ENCODE measurements around the gene ETS1. TPM values are rescaled to one million over a fixed set of nuclear protein-coding genes. Genes with fewer than 3 reads are reported as not detected.
"Not testable (repeated sequence)": the region's sequence is repeated elsewhere in the genome, so short reads cannot be mapped to it uniquely, and the experiment has no call there.

Gene ETS1
- total RNA-seq, 4 donors from 2014 or later: 39.5 to 74.4 (median 59.7) TPM

DNA sequence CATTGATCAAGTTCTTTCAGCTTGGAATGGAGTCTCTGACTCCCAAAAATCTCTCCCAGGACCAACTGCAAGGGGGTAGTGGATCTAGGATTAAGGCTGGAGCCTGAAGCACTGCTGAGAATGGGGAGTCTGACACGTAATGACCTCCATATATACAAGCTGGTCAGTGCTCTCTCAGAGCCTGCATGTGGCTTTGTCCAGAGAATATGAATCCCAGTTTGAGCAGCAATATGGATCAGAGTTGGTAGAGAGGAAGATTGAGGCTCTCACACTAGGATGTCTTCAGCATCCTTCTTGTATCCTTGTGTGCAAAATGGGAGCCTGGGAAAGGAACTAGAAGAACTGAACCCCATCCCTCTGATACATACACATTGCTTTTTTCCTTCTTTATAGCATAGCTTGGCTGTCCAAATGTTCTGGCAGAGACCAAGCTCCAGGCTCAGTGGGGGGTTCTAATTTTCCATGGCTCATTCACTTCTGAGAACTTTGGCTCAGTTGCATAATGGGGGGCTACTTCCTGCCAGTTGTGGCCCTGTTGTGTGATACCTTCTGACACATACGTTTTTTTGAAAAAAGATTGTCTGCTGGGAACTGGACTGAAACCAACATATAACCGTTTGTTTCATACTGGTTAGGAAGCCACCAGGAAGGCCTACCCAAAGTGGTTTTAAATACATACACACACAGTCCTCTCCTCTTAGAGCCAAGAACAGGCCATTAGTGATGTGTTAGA, 138.2 kb downstream of the ETS1 start:
- H3K9me3 ChIP-seq: no peaks in the 10 kb centered on the region
- H3K36me3 ChIP-seq: no peaks in the 10 kb centered on the region
- H3K4me3 ChIP-seq: no peak overlapping the region
- 65% methylated on average over 3 of the region's 3 CpGs for WGBS
- H3K27me3 ChIP-seq: no peaks in the 10 kb centered on the region
- H3K27ac ChIP-seq (replicated peaks in 1 of 4): no peak overlapping the region
- no peak for TF ChIP-seq POLR2AphosphoS5 (IDR thresholded peaks at IDR 0.05)
- TF ChIP-seq, protein P1, sequence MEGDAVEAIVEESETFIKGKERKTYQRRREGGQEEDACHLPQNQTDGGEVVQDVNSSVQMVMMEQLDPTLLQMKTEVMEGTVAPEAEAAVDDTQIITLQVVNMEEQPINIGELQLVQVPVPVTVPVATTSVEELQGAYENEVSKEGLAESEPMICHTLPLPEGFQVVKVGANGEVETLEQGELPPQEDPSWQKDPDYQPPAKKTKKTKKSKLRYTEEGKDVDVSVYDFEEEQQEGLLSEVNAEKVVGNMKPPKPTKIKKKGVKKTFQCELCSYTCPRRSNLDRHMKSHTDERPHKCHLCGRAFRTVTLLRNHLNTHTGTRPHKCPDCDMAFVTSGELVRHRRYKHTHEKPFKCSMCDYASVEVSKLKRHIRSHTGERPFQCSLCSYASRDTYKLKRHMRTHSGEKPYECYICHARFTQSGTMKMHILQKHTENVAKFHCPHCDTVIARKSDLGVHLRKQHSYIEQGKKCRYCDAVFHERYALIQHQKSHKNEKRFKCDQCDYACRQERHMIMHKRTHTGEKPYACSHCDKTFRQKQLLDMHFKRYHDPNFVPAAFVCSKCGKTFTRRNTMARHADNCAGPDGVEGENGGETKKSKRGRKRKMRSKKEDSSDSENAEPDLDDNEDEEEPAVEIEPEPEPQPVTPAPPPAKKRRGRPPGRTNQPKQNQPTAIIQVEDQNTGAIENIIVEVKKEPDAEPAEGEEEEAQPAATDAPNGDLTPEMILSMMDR (IDR thresholded peaks at IDR 0.05): no peak
- TF ChIP-seq POLR2A (IDR thresholded peaks at IDR 0.05; ENCODE audit: low read depth): no peak
- no peak for TF ChIP-seq EP300 (IDR thresholded peaks at IDR 0.05)
- intact Hi-C loops (cut with DNase I): no loop called here
- DNase-seq (ENCODE audit: extremely low spot score): no peak
- peaks cover 19 to 32% (median 26%) of the 10 kb centered on the region in 4 donors for H3K4me1 ChIP-seq

DNA sequence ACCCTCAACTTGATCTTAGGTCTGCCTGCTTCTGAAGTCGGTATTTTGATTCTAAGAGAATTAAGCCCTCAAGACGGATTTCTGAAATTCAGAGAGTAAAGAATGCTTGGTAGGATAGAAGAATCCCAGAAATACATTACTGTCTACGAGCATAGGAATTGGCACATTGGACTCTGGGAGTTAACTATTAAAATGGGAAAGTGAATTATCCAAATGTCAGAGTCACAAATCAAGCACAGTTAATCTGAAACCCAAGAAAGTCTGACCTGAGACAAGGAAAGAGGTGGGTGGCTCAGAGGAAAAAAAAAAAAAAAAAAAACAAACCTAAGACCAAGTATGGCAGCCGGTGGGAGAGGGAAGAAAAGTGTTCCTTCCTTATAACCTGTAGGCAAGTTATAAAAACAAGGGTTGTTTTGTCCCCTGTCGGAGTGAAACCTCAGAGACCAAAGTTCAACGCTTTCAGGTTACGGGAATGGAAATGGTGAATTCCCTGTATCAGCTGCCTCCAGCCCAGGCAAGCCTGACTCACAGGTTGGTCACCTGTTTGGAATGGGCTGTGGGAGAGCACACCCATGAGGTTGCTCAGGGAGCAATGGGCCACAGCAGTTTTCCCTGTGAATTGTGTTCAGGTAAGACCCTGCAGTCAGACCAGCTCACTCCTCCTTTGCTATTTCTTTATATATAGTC, 139.0 kb downstream of the ETS1 start:
- peaks cover 13 to 25% (median 18%) of the 10 kb centered on the region in 4 donors for H3K4me1 ChIP-seq
- H3K4me3 ChIP-seq: no peak overlapping the region
- DNase-seq (ENCODE audit: extremely low spot score): no peak
- 89% methylated on average over 7 of the region's 7 CpGs for WGBS
- H3K27me3 ChIP-seq: no peaks in the 10 kb centered on the region
- intact Hi-C loops (cut with DNase I): no loop called here
- H3K9me3 ChIP-seq: no peaks in the 10 kb centered on the region
- TF ChIP-seq, protein P1 (IDR thresholded peaks at IDR 0.05): no peak
- TF ChIP-seq POLR2A (IDR thresholded peaks at IDR 0.05; ENCODE audit: low read depth): no peak
- no peak for TF ChIP-seq POLR2AphosphoS5 (IDR thresholded peaks at IDR 0.05)
- TF ChIP-seq EP300 (IDR thresholded peaks at IDR 0.05): no peak
- H3K27ac ChIP-seq (replicated peaks in 1 of 4): no peak overlapping the region
- no peaks in the 10 kb centered on the region for H3K36me3 ChIP-seq

GRCh38 chr11:128447233-128447632, 140.1 kb downstream of the ETS1 start:
- Histone ChIP-seq H3K9me3 (no peaks in the 10 kb centered on the region), H3K4me1 (peaks cover 2 to 14% (median 7%) of the 10 kb centered on the region in 4 donors), H3K36me3 (no peaks in the 10 kb centered on the region), H3K27me3 (no peaks in the 10 kb centered on the region), H3K27ac (replicated peaks in 1 of 4) (no peak overlapping the region), H3K4me3 (no peak overlapping the region)
- no peak for TF ChIP-seq POLR2A (IDR thresholded peaks at IDR 0.05; ENCODE audit: low read depth)
- TF ChIP-seq, protein P1 (IDR thresholded peaks at IDR 0.05): no peak
- TF ChIP-seq EP300 (IDR thresholded peaks at IDR 0.05): no peak
- no peak for TF ChIP-seq POLR2AphosphoS5 (IDR thresholded peaks at IDR 0.05)
- DNase-seq (ENCODE audit: extremely low spot score): no peak
- intact Hi-C loops (cut with DNase I): no loop called here
- WGBS: 89% methylated on average over 4 of the region's 4 CpGs

GRCh38 chr11:128445921-128446320, 141.4 kb downstream of the ETS1 start:
- H3K9me3 ChIP-seq; H3K27me3 ChIP-seq; H3K36me3 ChIP-seq; H3K4me1 ChIP-seq; DNase-seq (ENCODE audit: extremely low spot score); H3K4me3 ChIP-seq; intact Hi-C loops (cut with DNase I); H3K27ac ChIP-seq (replicated peaks in 1 of 4): not testable (repeated sequence)
- 94% methylated on average over 1 of the region's 1 CpG for WGBS

GRCh38 chr11:128437136-128437535, 150.2 kb downstream of the ETS1 start:
- H3K4me1 ChIP-seq: peaks cover 0 to 4% (median 0%) of the 10 kb centered on the region in 4 donors
- WGBS: 62% methylated on average over 2 of the region's 2 CpGs
- H3K9me3 ChIP-seq: no peaks in the 10 kb centered on the region
- no peaks in the 10 kb centered on the region for H3K27me3 ChIP-seq
- DNase-seq (ENCODE audit: extremely low spot score): no peak
- intact Hi-C loops (cut with DNase I): no loop called here
- no peak overlapping the region for H3K27ac ChIP-seq (replicated peaks in 1 of 4)
- TF ChIP-seq EP300 (IDR thresholded peaks at IDR 0.05): no peak
- no peak for TF ChIP-seq POLR2A (IDR thresholded peaks at IDR 0.05; ENCODE audit: low read depth)
- TF ChIP-seq, protein P1 (IDR thresholded peaks at IDR 0.05): no peak
- no peak for TF ChIP-seq POLR2AphosphoS5 (IDR thresholded peaks at IDR 0.05)
- no peaks in the 10 kb centered on the region for H3K36me3 ChIP-seq
- no peak overlapping the region for H3K4me3 ChIP-seq
